Measurements from ENCODE around the gene WDHD1.
"Not testable (repeated sequence)": the region's sequence is repeated elsewhere in the genome, so short reads cannot be mapped to it uniquely, and the experiment has no call there.

Gene WDHD1

GRCh38 chr14:55070981-55071411, 44.1 kb upstream of the WDHD1 start:
- TF ChIP-seq CTCF (IDR thresholded peaks at IDR 0.05; ENCODE audit: control insufficient read depth, insufficient read depth, low read depth, low read length, missing control alignments) = no peak
- H3K4me3 ChIP-seq (ENCODE audit: control insufficient read depth, low read depth, low read length) = no peak overlapping the region
- DNase-seq (ENCODE audit: low read depth) = no peak

GRCh38 chr14:55066223-55066622, 39.3 kb upstream of the WDHD1 start:
- DNase-seq (ENCODE audit: low read depth) = no peak
- TF ChIP-seq CTCF (IDR thresholded peaks at IDR 0.05; ENCODE audit: control insufficient read depth, insufficient read depth, low read depth, low read length, missing control alignments) = no peak

GRCh38 chr14:55065411-55065810, 38.5 kb upstream of the WDHD1 start:
- no peak overlapping the region for H3K4me3 ChIP-seq (ENCODE audit: control insufficient read depth, low read depth, low read length)
- no peak for TF ChIP-seq CTCF (IDR thresholded peaks at IDR 0.05; ENCODE audit: control insufficient read depth, insufficient read depth, low read depth, low read length, missing control alignments)
- no peak for DNase-seq (ENCODE audit: low read depth)

More at GRCh38 chr14:55066223-55066622, 39.3 kb upstream of the WDHD1 start:
- H3K4me3 ChIP-seq (ENCODE audit: control insufficient read depth, low read depth, low read length) = no peak overlapping the region

GRCh38 chr14:55064896-55065295, 38.0 kb upstream of the WDHD1 start:
- not testable (repeated sequence) for H3K4me3 ChIP-seq (ENCODE audit: control insufficient read depth, low read depth, low read length); DNase-seq (ENCODE audit: low read depth)

GRCh38 chr14:55062517-55063351, 35.8 kb upstream of the WDHD1 start:
- DNase-seq (ENCODE audit: low read depth) = no peak
- H3K4me3 ChIP-seq (ENCODE audit: control insufficient read depth, low read depth, low read length) = no peak overlapping the region
- no peak for TF ChIP-seq CTCF (IDR thresholded peaks at IDR 0.05; ENCODE audit: control insufficient read depth, insufficient read depth, low read depth, low read length, missing control alignments)

- no peak for DNase-seq (ENCODE audit: low read depth)
- no peak for TF ChIP-seq CTCF (IDR thresholded peaks at IDR 0.05; ENCODE audit: control insufficient read depth, insufficient read depth, low read depth, low read length, missing control alignments)
- no peak overlapping the region for H3K4me3 ChIP-seq (ENCODE audit: control insufficient read depth, low read depth, low read length)
These were observed 32.4 kb upstream of the WDHD1 start for GRCh38 chr14:55059333-55059732.

- no peak for DNase-seq (ENCODE audit: low read depth)
- H3K4me3 ChIP-seq (ENCODE audit: control insufficient read depth, low read depth, low read length) = no peak overlapping the region
- no peak for TF ChIP-seq CTCF (IDR thresholded peaks at IDR 0.05; ENCODE audit: control insufficient read depth, insufficient read depth, low read depth, low read length, missing control alignments)
These were observed 31.0 kb upstream of the WDHD1 start for GRCh38 chr14:55057919-55058318.

Measured in AG09309 (cell line).